Upper lobe of left lung (tissue), 4 donors: ENCODE results near the gene XIST.

Experiments used
- CTCF ChIP-seq, 6 experiments: fragments of 450-650 bp in 4 of 6; fragments of 200-600 bp in 2 of 6; sonication (generic) in 2 of 6; IDR thresholded peaks; one replicate each; pipeline ENCODE4 v1.5.1; 2016 to 2019; ENCODE audit warnings: antibody characterized with exemption in 6 of 6
- POLR2AphosphoS5 ChIP-seq, 2 donors: sonication (generic); formaldehyde crosslinking; IDR thresholded peaks; one replicate each; pipeline ENCODE4 v1.5.1; 2017; ENCODE audit warnings: antibody characterized with exemption in 2 of 2

- TF ChIP-seq POLR2AphosphoS5 (IDR thresholded peaks at IDR 0.05) (no peak), CTCF (IDR thresholded peaks at IDR 0.05) (no peak)
Measured at GRCh38 chrX:73849073-73849472, 3.4 kb downstream of the XIST start.
